ENCODE data around the gene USP31.

USP31 gene

DNA sequence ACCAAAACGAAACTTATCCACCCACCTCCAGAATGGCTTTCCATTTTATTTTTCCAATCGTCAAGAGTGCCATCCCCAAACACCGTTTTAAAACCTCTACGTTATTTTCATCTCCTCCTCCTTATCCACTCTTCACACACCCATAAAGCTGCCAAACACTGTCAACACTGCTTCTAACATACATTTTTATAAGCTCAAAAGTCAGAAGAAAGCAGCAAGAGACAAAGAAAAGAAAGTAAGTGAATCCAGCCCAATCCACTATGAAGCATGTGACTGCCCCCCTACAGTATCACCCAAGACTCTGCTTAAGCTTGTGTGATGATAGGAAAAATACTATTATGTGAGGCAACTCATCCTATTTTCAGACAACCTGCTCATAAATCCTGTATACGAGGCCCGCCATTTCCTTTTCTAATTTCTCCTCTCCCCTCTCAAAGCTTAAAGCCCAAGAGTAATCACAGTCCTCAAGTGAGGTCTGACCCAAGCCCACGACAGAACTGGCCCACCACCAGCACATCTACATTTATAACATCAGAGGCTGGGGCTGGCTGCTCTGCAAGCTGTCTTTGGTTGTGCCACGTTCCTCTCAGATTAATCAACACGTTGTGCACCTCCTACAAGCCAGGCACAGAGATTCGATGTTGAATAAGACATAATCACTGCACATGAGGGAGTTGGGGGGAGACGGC lies 16.3 kb downstream of the USP31 start:
- in situ Hi-C loops (cut with MboI; ENCODE audit: low sequenced_read_pairs) = no loop called here

DNA sequence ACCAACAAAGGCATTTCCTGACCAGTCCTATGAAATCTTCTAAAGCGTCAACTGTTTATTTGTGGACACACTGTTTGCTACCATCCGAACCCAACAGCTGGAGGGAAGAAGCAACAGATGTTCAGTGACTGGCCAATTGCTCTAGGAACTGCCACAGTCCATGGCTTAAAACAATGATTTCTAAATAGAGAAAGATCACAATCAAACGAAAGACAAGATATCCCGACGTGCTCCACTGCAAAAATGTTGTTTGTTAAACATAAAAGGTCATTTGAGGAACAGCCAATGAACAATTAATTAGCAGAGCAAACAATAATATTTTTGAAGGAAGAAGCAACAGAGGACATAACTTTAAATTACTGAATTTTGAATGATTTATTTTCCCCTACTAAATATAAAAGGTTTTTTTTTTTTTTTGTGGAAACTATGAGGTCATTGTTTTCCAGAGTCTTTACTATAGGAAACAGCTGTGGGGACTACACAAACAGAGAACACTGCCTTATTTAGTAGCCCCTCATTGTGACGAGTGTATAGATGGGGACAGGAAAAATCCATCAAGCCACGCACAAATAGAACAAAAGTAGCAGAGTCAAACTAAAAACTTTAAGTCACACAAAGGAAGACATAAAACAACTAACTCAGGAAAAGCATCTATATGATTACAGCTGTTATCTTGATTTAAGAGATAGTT lies 17.2 kb downstream of the USP31 start:
- in situ Hi-C loops (cut with MboI; ENCODE audit: low sequenced_read_pairs) = no loop called here

DNA sequence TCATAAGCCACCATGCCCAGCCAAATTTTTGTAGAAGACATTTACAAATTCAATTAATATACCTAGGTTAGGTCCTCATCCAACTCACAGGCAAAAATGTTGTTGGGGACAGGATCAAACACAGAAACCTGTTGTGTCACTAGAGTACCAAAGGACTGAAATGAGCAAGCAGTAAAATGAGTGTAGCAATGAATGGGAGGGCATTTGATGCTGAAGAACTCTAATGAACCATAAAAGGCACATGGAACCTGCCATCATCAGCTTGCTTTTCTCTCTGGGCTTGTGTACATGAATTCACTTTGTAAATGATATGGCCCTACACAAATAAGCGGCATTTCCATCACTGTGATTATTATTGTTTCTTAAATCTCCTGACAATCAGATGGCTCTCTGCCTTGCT lies 17.8 kb downstream of the USP31 start:
- in situ Hi-C loops (cut with MboI; ENCODE audit: low sequenced_read_pairs) = no loop called here

DNA sequence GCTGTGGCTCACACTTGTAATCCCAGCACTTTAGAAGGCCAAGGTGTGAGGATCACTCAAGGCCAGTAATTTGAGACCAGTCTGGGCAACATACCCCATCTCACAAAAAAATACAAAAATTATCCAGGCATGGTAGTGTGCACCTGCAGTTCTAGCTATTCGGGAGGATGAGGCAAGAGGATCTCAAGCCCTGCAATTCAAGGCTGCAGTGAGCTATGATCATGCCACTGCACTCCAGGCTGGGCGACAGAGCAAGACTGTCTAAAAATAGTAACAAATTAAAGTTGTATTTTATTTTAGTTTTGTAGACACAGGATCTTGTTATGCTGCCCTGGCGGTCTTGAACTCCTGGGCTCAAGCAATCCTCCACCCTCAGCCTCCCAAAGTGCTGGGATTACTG lies 18.2 kb downstream of the USP31 start:
- in situ Hi-C loops (cut with MboI; ENCODE audit: low sequenced_read_pairs) = no loop called here

DNA sequence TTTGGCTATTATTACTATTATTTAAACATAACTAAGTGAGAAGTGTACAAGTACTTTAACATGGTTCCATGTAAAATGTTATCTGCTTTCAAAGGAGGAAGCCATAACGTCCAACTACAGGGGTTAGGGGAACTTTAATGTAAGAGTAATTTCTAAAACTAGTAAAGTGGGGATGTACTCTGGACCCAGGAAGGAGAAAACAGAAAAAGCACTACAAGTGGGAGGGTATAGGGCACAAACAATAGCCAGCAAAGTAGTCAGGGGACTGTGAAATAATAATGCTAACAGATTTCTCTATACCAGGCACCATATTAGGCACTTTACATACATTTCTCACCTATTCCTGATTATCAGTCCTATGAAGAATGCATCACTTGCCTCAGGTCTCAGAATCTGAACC lies 19.6 kb downstream of the USP31 start:
- in situ Hi-C loops (cut with MboI; ENCODE audit: low sequenced_read_pairs) = no loop called here

DNA sequence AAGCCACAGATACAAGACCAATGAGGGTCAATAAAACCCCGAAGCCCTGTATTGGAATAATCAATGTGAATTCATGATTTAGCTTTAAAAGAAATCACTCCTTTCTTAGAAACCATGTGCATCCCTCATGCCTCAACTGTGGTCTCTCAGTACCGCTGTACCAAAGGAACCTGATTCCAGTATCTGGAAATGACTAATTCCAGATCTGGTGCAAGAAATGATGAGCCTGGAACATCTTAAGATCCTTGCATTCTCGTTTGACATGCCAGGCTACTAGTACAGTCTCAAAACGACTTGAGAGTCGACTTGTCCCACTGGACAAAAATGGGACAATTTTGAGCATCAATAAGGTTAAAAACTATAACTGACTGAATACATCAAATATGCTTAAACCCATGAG lies 21.2 kb downstream of the USP31 start:
- in situ Hi-C loops (cut with MboI; ENCODE audit: low sequenced_read_pairs) = no loop called here

DNA sequence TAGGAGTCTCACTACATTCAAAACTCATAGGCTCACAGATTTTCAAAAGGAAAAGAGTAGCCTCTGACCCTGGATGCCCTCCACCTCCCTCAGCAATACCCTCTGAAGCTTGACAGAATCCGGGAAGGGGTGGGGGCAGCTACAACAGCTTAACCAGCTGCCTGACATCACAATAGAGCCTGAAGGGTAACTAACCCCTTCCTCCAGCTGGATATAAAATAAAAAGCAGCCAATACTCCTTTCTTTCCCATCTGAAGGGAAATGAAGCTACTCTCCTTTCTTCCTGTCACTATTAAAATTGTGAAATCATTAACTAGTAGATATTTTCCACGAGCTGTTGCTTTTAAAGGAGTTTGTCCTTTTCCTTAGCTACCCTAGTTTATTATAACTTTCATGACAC lies 24.0 kb downstream of the USP31 start:
- in situ Hi-C loops (cut with MboI; ENCODE audit: low sequenced_read_pairs) = no loop called here

DNA sequence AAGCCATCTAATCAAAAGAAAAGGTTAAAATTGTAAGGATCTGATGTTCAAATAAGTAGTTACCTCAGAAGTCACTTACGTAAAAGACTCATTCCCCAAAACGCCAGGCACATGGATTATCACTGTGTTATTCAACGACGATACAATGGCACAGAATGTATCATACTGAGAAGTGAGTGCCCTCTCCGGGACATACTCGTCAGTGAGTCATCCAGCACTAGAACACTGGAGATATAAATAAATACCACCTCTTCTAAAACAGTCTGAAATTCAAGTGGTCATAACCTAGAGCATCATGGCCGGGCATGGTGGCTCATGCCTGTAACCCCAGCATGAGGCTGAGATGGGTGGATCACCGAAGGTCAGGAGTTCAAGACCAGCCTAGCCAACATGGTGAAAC lies 24.9 kb downstream of the USP31 start:
- in situ Hi-C loops (cut with MboI; ENCODE audit: low sequenced_read_pairs) = no loop called here

DNA sequence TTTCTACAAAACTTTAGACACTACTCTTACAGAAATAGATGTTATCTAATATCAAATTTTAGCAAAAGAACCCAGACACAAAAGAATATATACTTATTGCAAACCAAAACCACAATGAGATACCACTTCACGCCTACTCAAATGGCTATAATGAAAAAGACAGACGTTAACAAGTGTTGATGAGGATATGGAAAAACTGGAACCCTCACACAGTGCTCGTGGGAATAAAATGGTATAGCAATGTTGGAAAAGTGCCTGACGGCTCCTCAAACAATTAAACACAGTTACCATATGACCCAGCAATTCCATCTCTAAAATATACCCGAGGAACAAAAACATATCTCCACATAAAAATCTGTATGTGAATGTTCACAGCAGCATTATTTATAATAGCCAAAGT lies 27.1 kb downstream of the USP31 start:
- in situ Hi-C loops (cut with MboI; ENCODE audit: low sequenced_read_pairs) = no loop called here

DNA sequence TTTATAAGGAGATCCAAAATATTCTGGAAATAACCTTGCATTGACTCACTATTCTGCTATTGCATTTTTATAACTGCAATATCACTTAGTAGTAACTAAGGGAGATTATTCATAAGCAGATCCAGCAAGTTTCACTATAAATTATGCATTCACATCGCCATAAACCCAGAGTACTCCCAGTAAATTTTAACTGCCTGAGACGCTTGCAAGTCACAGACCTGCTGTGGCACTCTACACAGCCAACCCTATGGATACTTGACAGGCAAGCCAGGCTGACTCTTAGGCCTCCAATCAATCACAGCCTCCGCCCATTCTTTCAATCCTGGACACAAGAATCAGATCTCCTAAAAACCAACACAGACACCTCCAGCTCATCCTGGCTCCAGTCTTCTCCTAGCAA lies 28.2 kb downstream of the USP31 start:
- in situ Hi-C loops (cut with MboI; ENCODE audit: low sequenced_read_pairs) = no loop called here

DNA sequence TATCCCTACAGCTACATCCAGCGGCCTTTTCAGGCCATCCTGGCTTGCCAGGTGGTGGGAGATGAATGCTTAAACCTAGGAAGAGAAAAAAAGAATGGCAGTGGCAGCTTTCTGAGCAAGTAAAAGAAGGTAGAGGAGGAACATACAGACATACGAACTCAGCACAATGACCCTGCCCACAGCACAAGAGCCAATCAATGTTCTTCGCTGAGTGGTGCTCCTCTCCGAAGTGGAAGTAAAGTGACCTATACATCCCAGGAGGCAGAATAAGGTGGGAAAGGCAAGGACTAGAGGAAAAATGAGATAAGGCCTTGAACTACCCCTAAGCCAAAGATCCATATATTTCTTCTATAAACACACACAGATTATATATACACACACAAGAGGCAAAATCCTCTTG lies 28.7 kb downstream of the USP31 start:
- in situ Hi-C loops (cut with MboI; ENCODE audit: low sequenced_read_pairs) = no loop called here

DNA sequence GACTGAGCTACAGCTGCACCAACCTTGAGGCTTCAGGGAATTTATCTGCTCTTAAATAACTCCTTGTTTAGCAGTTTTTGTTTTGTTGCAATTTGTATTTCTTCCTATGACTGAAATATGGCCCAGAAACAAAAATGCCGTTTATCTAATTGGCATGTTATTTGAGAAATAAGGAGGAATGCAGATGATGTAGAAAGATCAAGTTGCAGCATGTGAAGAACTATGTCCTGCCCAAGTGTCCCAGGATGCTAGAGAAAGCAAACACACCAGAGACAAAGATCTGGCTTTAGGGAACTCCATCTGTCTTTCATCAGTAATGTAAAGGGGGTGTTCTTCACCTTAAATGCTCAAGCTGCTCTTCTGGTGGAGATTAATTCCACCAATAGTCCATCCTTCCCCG lies 29.7 kb downstream of the USP31 start:
- in situ Hi-C loops (cut with MboI; ENCODE audit: low sequenced_read_pairs) = no loop called here

DNA sequence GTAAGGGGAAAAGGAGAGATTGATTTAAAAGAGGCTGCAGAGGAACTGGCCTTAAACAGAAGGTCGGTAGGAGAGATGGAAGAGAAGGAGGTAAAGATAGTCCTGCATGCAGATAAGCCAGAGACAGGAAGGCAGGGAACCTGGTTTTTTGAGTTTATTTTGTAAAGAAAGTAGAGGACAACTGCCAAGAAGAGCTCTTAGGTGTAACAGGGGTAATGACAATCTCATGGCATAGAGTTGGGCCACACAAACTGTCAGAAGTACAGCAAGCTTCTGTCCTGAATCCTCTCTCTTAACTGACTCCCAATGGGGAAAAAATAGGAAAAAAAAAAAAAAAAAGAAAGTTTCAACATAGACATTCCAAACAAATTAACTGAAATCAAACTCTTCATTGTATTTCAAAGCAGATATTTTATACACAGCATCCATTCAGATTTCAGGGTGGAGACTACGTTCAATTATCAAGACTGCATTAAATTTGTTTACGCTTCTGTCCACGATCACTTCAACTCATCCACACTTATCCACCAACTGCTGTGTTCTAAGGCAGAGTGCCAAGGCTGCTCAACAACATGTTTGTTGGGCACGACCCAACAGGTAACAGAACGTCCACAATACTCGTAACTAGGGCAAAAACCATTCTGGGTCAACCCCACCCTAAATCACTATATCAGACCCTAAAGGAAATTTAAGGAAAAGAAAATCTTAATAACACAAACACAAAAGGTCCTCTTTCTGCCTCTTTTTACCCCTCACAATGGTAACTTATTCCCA lies 34.9 kb downstream of the USP31 start:
- in situ Hi-C loops (cut with MboI; ENCODE audit: low sequenced_read_pairs) = no loop called here

DNA sequence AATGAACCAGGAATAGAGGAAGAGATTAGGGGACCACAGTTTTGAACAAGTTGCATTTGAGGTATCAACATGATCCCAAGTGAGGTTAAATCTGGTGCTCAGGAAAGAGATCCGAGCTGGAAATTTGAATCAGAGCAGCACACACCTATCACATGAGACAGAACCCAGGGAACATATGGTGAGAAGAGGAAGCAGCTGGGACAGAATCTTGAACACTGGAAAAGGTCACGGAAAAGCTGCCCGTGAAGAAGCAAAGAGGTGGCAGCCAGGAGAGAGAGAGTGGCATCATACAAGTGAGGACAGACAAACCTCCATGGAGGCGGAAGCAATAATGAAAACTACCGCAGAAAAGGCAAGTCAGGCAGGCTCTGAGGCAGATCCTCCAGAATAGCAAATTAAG lies 36.1 kb downstream of the USP31 start:
- in situ Hi-C loops (cut with MboI; ENCODE audit: low sequenced_read_pairs) = no loop called here

DNA sequence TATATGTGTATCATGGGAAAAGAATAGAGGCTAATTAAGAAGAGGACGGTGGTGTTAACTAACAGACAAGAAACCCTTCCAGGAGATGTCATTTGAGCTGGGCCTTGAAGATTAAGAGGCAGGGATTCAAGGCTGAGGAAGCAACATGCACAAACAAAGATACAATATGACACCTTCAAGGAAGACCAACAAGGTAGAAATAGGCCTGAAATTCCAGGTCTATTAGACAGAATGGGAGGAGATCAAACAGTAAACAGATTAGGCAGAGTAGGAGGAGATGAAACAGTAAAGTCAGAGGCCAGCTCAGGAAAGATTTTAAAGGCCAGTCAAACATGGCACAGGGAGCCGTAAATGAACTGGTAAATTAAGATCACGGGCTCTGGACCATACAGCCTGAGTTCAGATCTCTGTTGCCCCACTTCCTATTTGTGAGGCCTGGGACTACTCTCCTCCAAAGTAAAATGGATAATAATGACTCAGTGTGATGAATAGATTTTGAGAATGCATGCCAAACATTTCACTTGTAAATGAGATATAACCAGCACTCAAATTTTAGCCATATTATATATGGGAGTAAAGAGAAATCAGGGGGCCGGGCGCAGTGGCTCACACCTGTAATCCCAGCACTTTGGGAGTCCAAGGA lies 38.9 kb downstream of the USP31 start:
- in situ Hi-C loops (cut with MboI; ENCODE audit: low sequenced_read_pairs) = no loop called here

DNA sequence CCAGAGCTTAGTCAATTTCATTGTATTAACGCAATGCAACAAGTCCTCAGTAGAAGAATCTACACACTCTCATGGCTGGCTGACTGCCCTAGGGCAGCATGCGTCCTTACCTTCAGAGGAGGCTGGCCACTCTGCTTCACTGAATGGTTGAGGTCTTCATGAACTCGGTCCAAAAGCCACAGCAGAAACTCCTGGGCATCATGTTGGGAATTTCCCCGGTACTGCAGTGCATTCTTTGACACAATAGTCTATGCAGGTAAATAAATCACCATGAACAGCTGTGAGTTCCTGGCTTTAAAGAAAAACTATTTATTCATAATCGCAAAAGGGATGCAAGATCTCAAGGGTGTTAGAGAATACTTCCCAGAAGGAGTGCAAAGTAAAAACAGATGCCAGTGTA lies 41.3 kb downstream of the USP31 start:
- in situ Hi-C loops (cut with MboI; ENCODE audit: low sequenced_read_pairs) = no loop called here

DNA sequence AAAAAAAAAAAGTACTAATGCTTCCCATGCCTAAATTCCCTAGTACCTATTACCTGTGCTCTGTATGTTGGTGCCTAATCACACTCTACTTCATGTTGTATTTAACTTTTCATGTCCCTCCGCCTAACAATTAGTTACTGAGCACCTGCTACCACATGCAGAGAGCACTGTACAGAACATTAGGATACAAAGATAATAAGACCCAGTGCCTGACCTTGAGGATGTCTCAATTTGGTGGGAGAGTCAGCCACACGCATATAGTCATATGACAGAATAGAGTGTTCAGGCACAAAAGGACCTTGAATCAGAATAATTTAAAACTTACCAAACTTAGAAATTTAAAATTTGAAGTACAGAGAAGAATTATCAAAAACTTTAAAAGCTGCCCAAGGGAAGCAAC lies 42.1 kb downstream of the USP31 start:
- in situ Hi-C loops (cut with MboI; ENCODE audit: low sequenced_read_pairs) = no loop called here

DNA sequence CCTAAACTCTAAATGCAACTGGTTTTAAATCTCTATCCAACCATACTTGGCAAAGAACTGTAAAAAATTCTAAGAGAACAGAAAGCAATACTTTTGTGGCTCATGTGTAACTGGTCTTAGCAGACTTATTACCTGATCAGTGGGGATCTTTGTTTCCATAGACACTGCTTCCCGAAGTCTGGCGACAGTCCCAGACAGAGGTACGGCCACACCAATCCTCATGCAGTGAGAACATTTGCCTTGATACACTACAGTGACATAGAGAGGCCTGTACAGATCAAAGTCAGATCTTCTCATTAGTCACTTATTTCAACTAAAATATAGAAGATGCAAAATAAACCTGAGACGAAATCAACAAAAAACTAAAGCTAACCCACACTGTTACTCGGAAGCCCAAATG lies 43.9 kb downstream of the USP31 start:
- in situ Hi-C loops (cut with MboI; ENCODE audit: low sequenced_read_pairs) = no loop called here

DNA sequence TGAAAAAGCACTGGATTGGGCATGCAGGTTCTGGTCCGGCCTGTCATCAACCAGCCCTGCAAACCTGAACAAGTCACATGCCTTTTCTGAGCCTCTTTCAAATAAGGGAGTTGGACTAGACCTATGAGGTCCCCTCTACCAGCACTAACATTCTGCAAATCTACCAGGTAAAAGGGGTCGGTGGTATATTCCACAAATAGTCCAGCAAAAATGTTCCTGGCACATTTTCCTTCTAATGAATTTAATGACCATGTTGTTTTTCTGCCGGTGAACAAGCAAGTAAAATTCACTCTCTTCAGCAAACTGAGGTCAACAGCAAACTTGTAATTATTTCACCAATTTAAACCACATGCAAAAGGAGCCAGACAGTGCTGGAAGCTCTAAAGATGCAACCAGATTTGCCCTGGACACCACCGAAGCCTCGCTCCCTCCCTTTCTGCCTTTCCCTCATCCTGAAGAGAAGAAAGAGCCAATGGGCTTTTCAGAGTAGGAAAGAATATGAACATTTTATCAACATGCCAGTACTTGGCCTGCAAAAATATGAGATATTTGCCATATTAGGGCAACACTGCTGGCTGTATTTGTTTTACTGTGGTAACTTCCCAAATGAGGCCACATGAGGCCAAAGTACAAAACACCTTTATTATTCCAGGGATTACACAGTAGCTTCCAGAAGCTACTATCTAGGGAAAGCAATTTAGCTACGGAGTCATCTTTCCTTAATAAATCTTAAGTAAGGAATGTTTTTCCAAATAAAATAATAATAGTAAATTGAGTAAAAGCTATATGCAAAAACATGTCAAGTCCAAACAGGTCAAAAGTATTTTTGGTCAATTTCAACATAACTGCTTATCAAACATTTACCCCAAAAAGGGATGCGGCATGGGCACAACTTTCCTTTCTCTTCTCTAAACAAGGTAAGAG lies 45.0 kb downstream of the USP31 start:
- in situ Hi-C loops (cut with MboI; ENCODE audit: low sequenced_read_pairs) = no loop called here

DNA sequence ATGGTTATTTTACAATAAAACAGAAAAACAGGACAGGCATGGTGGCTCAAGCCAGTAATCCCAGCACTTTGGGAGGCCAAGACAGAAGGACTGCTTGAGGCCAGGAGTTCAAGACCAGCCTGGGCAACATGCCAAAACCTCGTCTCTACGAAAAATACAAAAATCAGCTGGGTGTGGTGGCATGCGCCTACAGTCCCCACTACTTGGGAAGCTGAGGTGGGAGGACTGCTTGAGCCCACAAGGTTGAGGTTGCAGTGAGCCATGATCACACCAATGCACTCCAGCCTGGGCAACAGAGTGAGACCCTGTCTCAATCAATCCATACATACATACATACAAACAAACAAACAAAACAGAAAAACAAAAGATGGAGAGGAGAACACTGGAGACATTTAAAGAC lies 45.6 kb downstream of the USP31 start:
- in situ Hi-C loops (cut with MboI; ENCODE audit: low sequenced_read_pairs) = no loop called here
